H1 (cell line): ENCODE measurements around the gene NUDC. TPM values are rescaled to one million over a fixed set of nuclear protein-coding genes. Genes with fewer than 3 reads are reported as not detected.

Experiments used
- FOSL1 ChIP-seq: IDR thresholded peaks from 2 replicates; pipeline ENCODE4 v1.6.1; 2011; ENCODE audit warnings: mild to moderate bottlenecking, low read depth, low read length, moderate library complexity; ENCODE audit not compliant: insufficient read depth
- GABPA ChIP-seq: IDR thresholded peaks from 2 replicates; pipeline ENCODE4 v1.6.1; 2011; ENCODE audit warnings: mild to moderate bottlenecking, low read length, moderate library complexity, borderline replicate concordance; ENCODE audit not compliant: insufficient read depth
- HDAC6 ChIP-seq: IDR thresholded peaks from one replicate; pipeline ENCODE4 v1.7.1; 2012; ENCODE audit warnings: low read depth, mild to moderate bottlenecking, inconsistent platforms, low read length, moderate library complexity
- JUND ChIP-seq: IDR thresholded peaks from 2 replicates; pipeline ENCODE4 v1.6.1; 2011; ENCODE audit warnings: mild to moderate bottlenecking, improper control_type of control experiment, low read length
- POLR2A ChIP-seq, 2 experiments: IDR thresholded peaks; 1 replicate in 1 of 2; 2 replicates in 1 of 2; pipeline ENCODE4 v1.6.1; 2011; ENCODE audit warnings: low read depth in 2 of 2, low read length in 2 of 2, mild to moderate bottlenecking in 2 of 2; ENCODE audit errors: control extremely low read depth in 1 of 2
- SAP30 ChIP-seq: fragments of 300-600 bp; sonication (generic); IDR thresholded peaks from 2 replicates; pipeline ENCODE4 v1.7.1; 2012; ENCODE audit warnings: low read length, moderate library complexity, mild to moderate bottlenecking, inconsistent platforms; ENCODE audit not compliant: insufficient read depth, insufficient replicate concordance
- SIRT6 ChIP-seq: IDR thresholded peaks from one replicate; pipeline ENCODE4 v1.7.1; 2012; ENCODE audit warnings: low read length, inconsistent platforms
- SIX5 ChIP-seq: IDR thresholded peaks from 2 replicates; pipeline ENCODE4 v1.6.1; 2011; ENCODE audit warnings: mild to moderate bottlenecking, low read depth, low read length
- SP1 ChIP-seq: IDR thresholded peaks from 2 replicates; pipeline ENCODE4 v1.6.1; 2011; ENCODE audit warnings: low read depth, low read length
- TEAD4 ChIP-seq: IDR thresholded peaks from 2 replicates; pipeline ENCODE4 v1.6.1; 2012; ENCODE audit warnings: low read depth, low read length, inconsistent platforms, mixed read lengths
- polyA plus RNA-seq, 7 experiments: library from polyadenylated mRNA; depleted of rRNA in 3 of 7; stranded (reverse) in 5 of 7; unstranded in 2 of 7; fragments of >200 nt in 5 of 7; fragments of 200-250 nt in 2 of 7; gene quantifications; 1 replicate in 5 of 7; 2 replicates in 1 of 7; 4 replicates in 1 of 7; pipeline versions ENCODE4 v1.2.1 to v1.2.3, GENCODE V29; 2011 to 2013; ENCODE audit warnings: missing spikeins in 2 of 7, mixed read lengths in 2 of 7
- total RNA-seq: library from RNA; stranded (reverse); fragmentation: NEBNext Ultra II Directional; extraction: Animal tissue kit (Norgen Biotek cat#: 25700); gene quantifications from 2 replicates; pipeline ENCODE4 v1.2.1, GENCODE V29; 2021
- TF ChIP-seq, protein P1 (sequence below): fragments of 300-600 bp; sonication (generic); IDR thresholded peaks from 2 replicates; pipeline ENCODE4 v1.7.1; 2012; ENCODE audit warnings: low read length, moderate library complexity, mild to moderate bottlenecking, inconsistent platforms; ENCODE audit not compliant: insufficient replicate concordance

Gene NUDC
- total and polyA plus RNA-seq, 2 of the 8 experiments (the other 6 are each of a cell fraction or from before 2014, with no cell fraction given): 43.2 to 131 TPM

DNA sequence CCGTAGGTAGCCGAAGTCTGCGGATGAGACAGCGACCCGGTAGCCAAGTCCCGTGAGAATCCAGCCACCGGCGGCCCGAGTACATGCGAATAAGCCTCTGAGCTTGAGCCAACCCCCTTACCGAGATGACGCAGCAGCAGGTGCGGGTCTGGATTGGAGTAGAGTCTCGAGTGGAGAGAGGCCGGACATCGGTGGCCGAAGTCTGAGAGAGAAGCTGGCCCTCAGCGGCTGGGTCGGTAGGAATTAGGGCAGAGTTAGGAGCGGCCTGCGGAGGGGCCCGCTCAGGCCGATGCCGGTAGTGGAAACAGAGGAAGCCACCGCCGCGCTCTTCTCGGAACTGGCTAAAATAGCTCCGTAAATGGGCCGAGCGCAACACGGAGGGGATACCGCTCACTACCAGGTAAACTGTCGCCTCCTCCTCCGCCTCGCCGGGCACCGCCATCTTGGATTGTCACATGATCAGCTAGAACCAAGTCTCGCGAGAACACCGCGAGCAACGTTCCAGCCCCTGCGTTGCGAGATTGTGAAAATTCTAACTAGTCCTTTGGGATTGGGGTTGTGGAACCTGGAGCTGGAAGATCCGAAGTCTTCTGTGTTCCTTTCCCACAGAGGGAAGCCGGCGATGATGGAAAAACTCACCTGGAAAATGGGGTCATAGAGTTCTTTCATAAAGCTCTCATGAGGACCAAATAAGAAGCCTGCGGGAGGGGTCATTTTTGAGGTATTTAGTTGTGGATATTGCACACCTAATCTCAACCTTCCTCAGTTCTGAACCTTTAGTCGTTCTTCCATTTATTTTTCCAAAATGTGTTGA is 21.3 kb upstream of the NUDC start, which contains the start of gene GPATCH3 (continued):
- TF ChIP-seq, protein P1, sequence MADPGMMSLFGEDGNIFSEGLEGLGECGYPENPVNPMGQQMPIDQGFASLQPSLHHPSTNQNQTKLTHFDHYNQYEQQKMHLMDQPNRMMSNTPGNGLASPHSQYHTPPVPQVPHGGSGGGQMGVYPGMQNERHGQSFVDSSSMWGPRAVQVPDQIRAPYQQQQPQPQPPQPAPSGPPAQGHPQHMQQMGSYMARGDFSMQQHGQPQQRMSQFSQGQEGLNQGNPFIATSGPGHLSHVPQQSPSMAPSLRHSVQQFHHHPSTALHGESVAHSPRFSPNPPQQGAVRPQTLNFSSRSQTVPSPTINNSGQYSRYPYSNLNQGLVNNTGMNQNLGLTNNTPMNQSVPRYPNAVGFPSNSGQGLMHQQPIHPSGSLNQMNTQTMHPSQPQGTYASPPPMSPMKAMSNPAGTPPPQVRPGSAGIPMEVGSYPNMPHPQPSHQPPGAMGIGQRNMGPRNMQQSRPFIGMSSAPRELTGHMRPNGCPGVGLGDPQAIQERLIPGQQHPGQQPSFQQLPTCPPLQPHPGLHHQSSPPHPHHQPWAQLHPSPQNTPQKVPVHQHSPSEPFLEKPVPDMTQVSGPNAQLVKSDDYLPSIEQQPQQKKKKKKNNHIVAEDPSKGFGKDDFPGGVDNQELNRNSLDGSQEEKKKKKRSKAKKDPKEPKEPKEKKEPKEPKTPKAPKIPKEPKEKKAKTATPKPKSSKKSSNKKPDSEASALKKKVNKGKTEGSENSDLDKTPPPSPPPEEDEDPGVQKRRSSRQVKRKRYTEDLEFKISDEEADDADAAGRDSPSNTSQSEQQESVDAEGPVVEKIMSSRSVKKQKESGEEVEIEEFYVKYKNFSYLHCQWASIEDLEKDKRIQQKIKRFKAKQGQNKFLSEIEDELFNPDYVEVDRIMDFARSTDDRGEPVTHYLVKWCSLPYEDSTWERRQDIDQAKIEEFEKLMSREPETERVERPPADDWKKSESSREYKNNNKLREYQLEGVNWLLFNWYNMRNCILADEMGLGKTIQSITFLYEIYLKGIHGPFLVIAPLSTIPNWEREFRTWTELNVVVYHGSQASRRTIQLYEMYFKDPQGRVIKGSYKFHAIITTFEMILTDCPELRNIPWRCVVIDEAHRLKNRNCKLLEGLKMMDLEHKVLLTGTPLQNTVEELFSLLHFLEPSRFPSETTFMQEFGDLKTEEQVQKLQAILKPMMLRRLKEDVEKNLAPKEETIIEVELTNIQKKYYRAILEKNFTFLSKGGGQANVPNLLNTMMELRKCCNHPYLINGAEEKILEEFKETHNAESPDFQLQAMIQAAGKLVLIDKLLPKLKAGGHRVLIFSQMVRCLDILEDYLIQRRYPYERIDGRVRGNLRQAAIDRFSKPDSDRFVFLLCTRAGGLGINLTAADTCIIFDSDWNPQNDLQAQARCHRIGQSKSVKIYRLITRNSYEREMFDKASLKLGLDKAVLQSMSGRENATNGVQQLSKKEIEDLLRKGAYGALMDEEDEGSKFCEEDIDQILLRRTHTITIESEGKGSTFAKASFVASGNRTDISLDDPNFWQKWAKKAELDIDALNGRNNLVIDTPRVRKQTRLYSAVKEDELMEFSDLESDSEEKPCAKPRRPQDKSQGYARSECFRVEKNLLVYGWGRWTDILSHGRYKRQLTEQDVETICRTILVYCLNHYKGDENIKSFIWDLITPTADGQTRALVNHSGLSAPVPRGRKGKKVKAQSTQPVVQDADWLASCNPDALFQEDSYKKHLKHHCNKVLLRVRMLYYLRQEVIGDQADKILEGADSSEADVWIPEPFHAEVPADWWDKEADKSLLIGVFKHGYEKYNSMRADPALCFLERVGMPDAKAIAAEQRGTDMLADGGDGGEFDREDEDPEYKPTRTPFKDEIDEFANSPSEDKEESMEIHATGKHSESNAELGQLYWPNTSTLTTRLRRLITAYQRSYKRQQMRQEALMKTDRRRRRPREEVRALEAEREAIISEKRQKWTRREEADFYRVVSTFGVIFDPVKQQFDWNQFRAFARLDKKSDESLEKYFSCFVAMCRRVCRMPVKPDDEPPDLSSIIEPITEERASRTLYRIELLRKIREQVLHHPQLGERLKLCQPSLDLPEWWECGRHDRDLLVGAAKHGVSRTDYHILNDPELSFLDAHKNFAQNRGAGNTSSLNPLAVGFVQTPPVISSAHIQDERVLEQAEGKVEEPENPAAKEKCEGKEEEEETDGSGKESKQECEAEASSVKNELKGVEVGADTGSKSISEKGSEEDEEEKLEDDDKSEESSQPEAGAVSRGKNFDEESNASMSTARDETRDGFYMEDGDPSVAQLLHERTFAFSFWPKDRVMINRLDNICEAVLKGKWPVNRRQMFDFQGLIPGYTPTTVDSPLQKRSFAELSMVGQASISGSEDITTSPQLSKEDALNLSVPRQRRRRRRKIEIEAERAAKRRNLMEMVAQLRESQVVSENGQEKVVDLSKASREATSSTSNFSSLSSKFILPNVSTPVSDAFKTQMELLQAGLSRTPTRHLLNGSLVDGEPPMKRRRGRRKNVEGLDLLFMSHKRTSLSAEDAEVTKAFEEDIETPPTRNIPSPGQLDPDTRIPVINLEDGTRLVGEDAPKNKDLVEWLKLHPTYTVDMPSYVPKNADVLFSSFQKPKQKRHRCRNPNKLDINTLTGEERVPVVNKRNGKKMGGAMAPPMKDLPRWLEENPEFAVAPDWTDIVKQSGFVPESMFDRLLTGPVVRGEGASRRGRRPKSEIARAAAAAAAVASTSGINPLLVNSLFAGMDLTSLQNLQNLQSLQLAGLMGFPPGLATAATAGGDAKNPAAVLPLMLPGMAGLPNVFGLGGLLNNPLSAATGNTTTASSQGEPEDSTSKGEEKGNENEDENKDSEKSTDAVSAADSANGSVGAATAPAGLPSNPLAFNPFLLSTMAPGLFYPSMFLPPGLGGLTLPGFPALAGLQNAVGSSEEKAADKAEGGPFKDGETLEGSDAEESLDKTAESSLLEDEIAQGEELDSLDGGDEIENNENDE: no peak
- peak; percentile 30; the same call in 1 of the 2 replicates for TF ChIP-seq TEAD4
- 0 out of 2 replicates have a peak, but pooled peaks have one; percentile 16 for TF ChIP-seq JUND
- peak; percentile 89 to 98 for TF ChIP-seq POLR2A (IDR thresholded peaks at IDR 0.05; ENCODE audit: control extremely low read depth in 1 of 2, low read depth in 2 of 2, low read length in 2 of 2)
- no peak for TF ChIP-seq HDAC6
- TF ChIP-seq SIX5: peak; percentile 2; the same call in 1 of the 2 replicates
- no peak for TF ChIP-seq SIRT6
- TF ChIP-seq FOSL1: no peak
- TF ChIP-seq GABPA: no peak
- TF ChIP-seq SAP30: peak; percentile 89
- TF ChIP-seq SP1: no peak
